ENCODE results near the gene TXNDC5.

Gene TXNDC5

GRCh38 chr6:7901056-7901455 is 9.5 kb downstream of the TXNDC5 start (continued):
- TF ChIP-seq, protein P1, sequence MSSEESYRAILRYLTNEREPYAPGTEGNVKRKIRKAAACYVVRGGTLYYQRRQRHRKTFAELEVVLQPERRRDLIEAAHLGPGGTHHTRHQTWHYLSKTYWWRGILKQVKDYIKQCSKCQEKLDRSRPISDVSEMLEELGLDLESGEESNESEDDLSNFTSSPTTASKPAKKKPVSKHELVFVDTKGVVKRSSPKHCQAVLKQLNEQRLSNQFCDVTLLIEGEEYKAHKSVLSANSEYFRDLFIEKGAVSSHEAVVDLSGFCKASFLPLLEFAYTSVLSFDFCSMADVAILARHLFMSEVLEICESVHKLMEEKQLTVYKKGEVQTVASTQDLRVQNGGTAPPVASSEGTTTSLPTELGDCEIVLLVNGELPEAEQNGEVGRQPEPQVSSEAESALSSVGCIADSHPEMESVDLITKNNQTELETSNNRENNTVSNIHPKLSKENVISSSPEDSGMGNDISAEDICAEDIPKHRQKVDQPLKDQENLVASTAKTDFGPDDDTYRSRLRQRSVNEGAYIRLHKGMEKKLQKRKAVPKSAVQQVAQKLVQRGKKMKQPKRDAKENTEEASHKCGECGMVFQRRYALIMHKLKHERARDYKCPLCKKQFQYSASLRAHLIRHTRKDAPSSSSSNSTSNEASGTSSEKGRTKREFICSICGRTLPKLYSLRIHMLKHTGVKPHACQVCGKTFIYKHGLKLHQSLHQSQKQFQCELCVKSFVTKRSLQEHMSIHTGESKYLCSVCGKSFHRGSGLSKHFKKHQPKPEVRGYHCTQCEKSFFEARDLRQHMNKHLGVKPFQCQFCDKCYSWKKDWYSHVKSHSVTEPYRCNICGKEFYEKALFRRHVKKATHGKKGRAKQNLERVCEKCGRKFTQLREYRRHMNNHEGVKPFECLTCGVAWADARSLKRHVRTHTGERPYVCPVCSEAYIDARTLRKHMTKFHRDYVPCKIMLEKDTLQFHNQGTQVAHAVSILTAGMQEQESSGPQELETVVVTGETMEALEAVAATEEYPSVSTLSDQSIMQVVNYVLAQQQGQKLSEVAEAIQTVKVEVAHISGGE (tag by site-specific recombination; conservative IDR thresholded peaks at IDR 0.05; ENCODE audit: low read depth): no peak
- TF ChIP-seq SALL2 (tag by site-specific recombination; IDR thresholded peaks at IDR 0.05; ENCODE audit: borderline replicate concordance) (no peak), ZNF473 (tag by site-specific recombination; IDR thresholded peaks at IDR 0.05) (no peak), ZSCAN16 (tag by site-specific recombination; IDR thresholded peaks at IDR 0.05) (no peak), BCL11B (tag by site-specific recombination; IDR thresholded peaks at IDR 0.05; ENCODE audit: low read depth) (no peak), ZNF514 (tag by site-specific recombination; IDR thresholded peaks at IDR 0.05) (no peak), ZBTB20 (tag by site-specific recombination; IDR thresholded peaks at IDR 0.05) (no peak), ZNF548 (tag by site-specific recombination; IDR thresholded peaks at IDR 0.05) (no peak), ZEB2 (tag by site-specific recombination; IDR thresholded peaks at IDR 0.05) (no peak)

DNA sequence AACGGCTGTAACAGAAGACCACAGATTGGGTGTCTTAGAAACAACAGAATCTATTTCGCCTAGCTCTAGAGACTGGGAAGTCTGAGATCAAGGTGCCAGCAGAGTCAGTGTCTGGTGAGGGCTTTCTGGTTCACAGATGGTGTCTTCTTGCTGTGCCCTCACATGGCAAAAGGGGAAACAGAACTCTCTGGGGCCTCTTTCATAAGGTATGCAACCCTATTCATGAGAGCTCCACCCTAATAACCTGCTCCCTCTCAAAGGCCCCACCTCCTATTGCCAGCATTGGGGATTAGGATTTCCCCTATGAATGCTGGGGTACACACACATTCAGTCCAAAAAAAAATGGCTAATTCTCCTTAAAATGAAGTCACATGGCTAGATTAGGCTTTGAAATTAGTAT is 10.0 kb downstream of the TXNDC5 start:
- Histone ChIP-seq H3K27ac (ENCODE audit: extremely low read depth, low read depth, low read length) (no peak overlapping the region), H3K4me1 (ENCODE audit: control insufficient read depth, insufficient read depth, low read length) (no peaks in the 10 kb centered on the region), H3K9me3 (ENCODE audit: control insufficient read depth, insufficient read depth, low read depth, low read length) (no peaks in the 10 kb centered on the region), H3K36me3 (ENCODE audit: control insufficient read depth in 2 of 2, insufficient read depth in 1 of 2, low read length in 2 of 2) (peaks cover 62 to 94% of the 10 kb centered on the region in 2 experiments), H3K4me3 (ENCODE audit: low read depth, low read length) (no peak overlapping the region)
- TF ChIP-seq ZNF596 (tag by site-specific recombination; IDR thresholded peaks at IDR 0.05): no peak
- ChIA-PET CTCF (interaction anchor here (1.7 kb wide), 1 partner anchor 109 kb away, joined by 5 read pairs; no protein-coding TSS in a partner anchor), POLR2A (interaction anchor here (1.8 kb wide), 1 partner anchor 8 kb away, joined by 10 read pairs; no protein-coding TSS in a partner anchor)

DNA sequence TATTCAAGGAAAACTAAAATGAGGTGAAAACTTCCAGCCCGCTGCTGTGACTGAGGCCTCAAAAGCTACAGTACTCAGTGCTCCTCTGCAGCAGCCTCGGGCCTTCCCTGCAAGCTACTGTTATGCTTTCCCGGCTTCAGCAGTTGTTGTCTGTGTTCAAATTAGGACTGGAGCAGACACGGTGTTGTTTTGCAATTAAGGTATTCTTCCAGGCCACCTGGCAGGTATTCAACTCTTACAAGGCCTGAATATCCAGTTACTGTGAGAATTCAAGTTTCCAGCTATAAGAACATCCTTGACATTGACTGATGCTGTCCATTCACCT is 10.7 kb downstream of the TXNDC5 start:
- Histone ChIP-seq H3K27ac (ENCODE audit: extremely low read depth, low read depth, low read length) (no peak overlapping the region), H3K9me3 (ENCODE audit: control insufficient read depth, insufficient read depth, low read depth, low read length) (no peaks in the 10 kb centered on the region), H3K36me3 (ENCODE audit: control insufficient read depth in 2 of 2, insufficient read depth in 1 of 2, low read length in 2 of 2) (peaks cover 69 to 98% of the 10 kb centered on the region in 2 experiments), H3K4me1 (ENCODE audit: control insufficient read depth, insufficient read depth, low read length) (no peaks in the 10 kb centered on the region), H3K4me3 (ENCODE audit: low read depth, low read length) (no peak overlapping the region)
- ChIA-PET CTCF (interaction anchor here (0.7 to 2.0 kb wide), 11 partner anchors 9 to 251 kb away, joined by 3 to 12 read pairs (median 4); no protein-coding TSS in a partner anchor), POLR2A (interaction anchor here (1.0 to 1.8 kb wide), 3 partner anchors 9 to 171 kb away, joined by 3 to 10 read pairs (median 4); no protein-coding TSS in a partner anchor)
- TF ChIP-seq TCF7L2 (IDR thresholded peaks at IDR 0.05; ENCODE audit: borderline replicate concordance, low read depth, low read length): no peak
- TF ChIP-seq, protein P2, sequence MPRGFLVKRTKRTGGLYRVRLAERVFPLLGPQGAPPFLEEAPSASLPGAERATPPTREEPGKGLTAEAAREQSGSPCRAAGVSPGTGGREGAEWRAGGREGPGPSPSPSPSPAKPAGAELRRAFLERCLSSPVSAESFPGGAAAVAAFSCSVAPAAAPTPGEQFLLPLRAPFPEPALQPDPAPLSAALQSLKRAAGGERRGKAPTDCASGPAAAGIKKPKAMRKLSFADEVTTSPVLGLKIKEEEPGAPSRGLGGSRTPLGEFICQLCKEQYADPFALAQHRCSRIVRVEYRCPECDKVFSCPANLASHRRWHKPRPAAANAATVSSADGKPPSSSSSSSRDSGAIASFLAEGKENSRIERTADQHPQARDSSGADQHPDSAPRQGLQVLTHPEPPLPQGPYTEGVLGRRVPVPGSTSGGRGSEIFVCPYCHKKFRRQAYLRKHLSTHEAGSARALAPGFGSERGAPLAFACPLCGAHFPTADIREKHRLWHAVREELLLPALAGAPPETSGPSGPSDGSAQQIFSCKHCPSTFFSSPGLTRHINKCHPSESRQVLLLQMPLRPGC (tag by site-specific recombination; IDR thresholded peaks at IDR 0.05): no peak
- no peak for TF ChIP-seq FEZF1 (tag by site-specific recombination; IDR thresholded peaks at IDR 0.05)
- no peak for TF ChIP-seq SP7 (tag by site-specific recombination; IDR thresholded peaks at IDR 0.05)
- TF ChIP-seq KLF9 (tag by site-specific recombination; IDR thresholded peaks at IDR 0.05; ENCODE audit: low read depth): no peak
- no peak for TF ChIP-seq ZNF561 (tag by site-specific recombination; IDR thresholded peaks at IDR 0.05; ENCODE audit: borderline replicate concordance)
- no peak for TF ChIP-seq ZNF768 (tag by site-specific recombination; IDR thresholded peaks at IDR 0.05)
- no peak for TF ChIP-seq RBAK (tag by site-specific recombination; IDR thresholded peaks at IDR 0.05)
- no peak for TF ChIP-seq ZBTB44 (tag by site-specific recombination; IDR thresholded peaks at IDR 0.05)
- TF ChIP-seq GLIS1 (tag by site-specific recombination; IDR thresholded peaks at IDR 0.05): no peak

All from HEK293 (cell line).